SH-SY5Y (cell line): ENCODE results near the gene RERE.

ENCODE experiments used
- GATA2 ChIP-seq: IDR thresholded peaks from 2 replicates; pipeline ENCODE4 v1.6.1; 2011; ENCODE audit warnings: mild to moderate bottlenecking, low read depth, low read length
- GATA3 ChIP-seq: IDR thresholded peaks from 2 replicates; pipeline ENCODE4 v1.6.1; 2011; ENCODE audit warnings: low read depth, mild to moderate bottlenecking, low read length, moderate library complexity

- TF ChIP-seq GATA2, result no peak
- no peak for TF ChIP-seq GATA3
These were observed 33.6 kb upstream of the RERE start for GRCh38 chr1:8851060-8851459.
